HG02981 (cell line): Measurements from ENCODE around the gene MRC1.
"Not testable (repeated sequence)": the region's sequence is repeated elsewhere in the genome, so short reads cannot be mapped to it uniquely, and the experiment has no call there.

Experiments
- ATAC-seq: cut with Tn5 transposase; IDR thresholded peaks from one replicate; pipeline ENCODE4 v1.9.1; 2021; ENCODE audit warnings: mild to moderate bottlenecking, moderate library complexity; ENCODE audit not compliant: unreplicated experiment

MRC1 gene

GRCh38 chr10:17904564-17904963 lies 95.4 kb downstream of the MRC1 start:
- no peak for ATAC-seq

DNA sequence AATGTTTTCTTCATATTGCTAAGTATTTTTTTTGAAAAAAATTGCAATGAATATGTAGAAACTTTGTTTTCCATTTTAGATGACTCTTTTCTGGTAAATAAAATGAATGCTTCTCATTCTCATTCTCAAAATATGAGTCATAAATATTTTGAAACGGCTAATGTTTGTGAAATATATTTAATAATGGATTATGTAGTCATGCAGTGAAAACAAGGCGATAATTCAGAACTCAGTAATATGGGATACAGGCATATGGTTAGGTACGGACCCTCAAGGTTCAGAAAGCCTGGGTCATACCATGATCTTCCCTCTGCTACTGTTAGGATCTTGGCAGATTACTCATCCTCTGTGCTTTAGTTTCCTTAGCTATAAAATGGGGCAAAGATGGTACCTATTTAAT lies 96.3 kb downstream of the MRC1 start:
- ATAC-seq = no peak

DNA sequence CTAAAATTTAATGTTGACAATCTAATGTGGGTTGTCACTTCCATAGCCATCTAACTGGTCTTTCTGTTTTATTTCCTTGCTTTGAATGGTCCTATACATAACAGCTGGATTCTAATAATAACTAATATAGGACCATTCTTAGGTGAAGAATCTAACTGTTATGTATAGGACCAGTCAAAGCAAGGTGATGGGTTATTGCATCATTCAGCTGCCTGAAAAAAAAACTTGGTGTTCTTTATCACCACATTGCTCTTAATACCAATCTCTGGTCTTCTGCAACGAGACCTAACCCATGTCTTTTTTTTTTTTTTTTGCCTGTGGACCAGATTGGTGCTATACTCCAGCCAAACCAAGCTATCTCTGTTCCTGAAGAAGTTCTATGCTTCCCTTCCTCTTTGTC lies 96.9 kb downstream of the MRC1 start:
- no peak for ATAC-seq

- no peak for ATAC-seq
Observed at GRCh38 chr10:17907641-17908040, 98.5 kb downstream of the MRC1 start.

DNA sequence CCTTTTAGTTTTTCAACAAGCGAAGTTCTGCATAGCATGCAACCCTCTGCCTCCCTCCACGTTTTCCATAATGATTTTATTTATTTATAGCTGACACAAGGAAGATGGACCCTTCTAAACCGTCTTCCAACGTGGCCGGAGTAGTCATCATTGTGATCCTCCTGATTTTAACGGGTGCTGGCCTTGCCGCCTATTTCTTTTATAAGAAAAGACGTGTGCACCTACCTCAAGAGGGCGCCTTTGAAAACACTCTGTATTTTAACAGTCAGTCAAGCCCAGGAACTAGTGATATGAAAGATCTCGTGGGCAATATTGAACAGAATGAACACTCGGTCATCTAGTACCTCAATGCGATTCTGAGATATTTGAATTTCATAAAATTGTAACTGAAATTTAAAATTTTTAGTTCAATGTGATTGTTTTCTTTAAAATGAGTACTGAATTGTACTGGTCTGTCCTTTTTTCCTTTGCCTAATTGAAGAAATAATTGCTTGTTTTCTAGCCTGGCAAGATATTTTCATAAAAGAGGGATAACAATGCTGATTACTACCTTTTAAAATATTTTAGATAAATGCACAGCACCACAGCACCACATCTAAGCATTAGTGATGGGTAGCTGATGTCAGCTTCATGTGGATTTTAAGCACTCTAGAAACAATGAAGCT lies 101.1 kb downstream of the MRC1 start:
- ATAC-seq = peak; percentile 45

GRCh38 chr10:17912754-17913153 lies 103.6 kb downstream of the MRC1 start:
- no peak for ATAC-seq

DNA sequence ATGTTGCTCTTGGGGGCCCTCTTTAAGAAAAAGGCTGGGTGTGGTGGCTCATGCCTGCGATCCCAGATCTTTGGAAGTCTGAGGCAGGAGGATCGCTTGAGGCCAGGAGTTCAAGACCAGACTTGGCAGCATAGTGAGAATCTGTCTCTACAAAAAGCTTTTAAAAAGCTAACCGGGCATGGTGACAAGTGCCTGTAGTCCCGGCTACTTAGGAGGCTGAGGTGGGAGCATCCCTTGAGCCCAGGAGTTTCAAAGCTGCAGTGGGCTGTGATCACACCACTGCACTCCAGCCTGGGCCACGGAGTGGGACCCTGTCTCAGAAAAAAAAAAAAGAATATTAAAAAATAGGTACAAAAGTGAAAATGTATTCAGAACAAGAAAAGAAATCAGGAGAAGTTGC lies 104.5 kb downstream of the MRC1 start:
- ATAC-seq = no peak

- ATAC-seq = no peak
Observed at GRCh38 chr10:17914169-17915045, 105.3 kb downstream of the MRC1 start.

DNA sequence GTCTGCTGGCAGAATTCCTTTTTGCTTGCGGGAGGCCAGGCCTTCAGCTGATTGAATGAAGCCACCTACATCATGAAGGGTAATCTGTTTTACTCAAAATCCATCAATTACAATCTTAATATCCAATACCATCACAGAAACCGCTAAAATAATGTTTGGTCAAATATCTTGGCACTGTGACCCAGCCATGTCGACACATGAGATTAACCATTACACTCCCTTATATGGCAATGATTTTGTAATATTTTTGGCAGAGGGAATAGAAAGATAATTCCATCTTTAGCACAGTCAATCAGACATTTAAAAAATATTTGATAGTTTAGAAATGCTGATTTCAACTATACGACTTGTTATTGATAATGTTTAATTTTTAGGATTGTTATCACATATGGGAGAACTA lies 106.0 kb downstream of the MRC1 start:
- no peak for ATAC-seq

- no peak for ATAC-seq
Observed at GRCh38 chr10:17918187-17918903, 109.2 kb downstream of the MRC1 start.

DNA sequence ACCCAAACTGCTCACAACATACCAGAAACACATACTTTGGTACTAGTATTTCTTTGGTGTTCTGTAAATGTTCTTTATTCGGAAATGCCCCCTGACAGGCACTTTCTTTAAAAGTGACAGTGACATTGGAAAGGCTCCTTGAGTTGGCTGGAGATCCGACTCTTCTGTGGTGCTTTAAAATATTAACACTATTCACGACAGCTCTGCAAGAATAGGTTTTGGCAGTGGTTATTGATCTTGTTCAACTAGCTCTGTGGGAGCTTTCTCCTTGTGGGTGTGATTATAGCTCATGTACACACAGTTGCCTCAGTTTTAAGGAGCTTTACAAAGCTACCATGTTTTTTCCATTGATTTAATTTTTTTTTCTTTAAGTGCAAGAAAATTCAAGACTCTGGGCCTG lies 112.2 kb downstream of the MRC1 start:
- ATAC-seq = no peak

- ATAC-seq = no peak
Observed at GRCh38 chr10:17923728-17924127, 114.6 kb downstream of the MRC1 start.

DNA sequence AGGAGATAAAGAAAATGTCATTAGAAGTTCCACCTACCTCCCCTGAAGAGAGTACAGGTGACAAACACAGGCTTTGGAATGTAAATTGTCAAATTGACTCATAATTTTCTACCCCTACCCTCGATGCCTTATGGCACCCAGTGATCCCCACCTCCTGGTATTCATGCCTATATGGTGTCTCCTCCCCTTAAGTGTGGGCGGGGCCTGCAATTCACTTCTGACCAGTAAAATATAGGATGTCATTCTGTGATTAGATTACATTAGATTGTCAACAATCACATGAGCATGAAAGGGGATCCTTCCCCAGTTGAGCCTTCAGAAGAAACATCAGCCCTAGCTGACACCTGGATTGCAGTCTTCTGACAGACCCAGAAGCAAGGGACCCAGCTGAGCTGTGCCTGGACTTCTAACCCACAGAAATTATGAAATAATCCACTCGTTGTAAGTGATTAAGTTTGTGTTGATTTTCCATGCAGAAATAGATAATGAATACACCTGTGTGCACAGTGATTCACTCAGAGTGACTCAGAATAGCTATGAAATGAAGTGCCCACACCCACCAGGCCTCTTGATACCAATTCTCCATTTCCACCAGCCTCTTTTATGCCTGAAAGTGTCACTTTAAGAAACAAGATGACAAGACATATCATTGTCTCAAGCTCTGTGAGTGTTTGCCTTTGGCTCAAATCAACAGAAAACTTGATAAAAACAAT lies 134.0 kb downstream of the MRC1 start:
- no peak for ATAC-seq

DNA sequence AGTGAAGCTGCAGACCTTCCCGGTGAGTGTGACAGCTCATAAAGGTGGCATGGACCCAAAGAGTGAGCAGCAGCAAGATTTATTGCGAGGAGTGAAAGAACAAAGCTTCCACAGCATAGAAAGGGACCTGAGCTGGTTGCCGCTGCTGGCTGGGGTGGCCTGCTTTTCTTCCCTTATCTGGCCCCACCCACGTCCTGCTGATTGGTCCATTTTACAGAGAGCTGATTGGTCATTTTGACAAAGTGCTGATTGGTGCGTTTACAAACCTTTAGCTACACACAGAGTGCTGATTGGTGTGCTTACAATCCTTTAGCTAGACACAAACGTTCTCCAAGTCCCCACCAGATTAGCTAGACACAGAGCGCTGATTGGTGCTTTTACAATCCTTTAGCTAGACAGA lies 141.1 kb downstream of the MRC1 start:
- not testable (repeated sequence) for ATAC-seq

DNA sequence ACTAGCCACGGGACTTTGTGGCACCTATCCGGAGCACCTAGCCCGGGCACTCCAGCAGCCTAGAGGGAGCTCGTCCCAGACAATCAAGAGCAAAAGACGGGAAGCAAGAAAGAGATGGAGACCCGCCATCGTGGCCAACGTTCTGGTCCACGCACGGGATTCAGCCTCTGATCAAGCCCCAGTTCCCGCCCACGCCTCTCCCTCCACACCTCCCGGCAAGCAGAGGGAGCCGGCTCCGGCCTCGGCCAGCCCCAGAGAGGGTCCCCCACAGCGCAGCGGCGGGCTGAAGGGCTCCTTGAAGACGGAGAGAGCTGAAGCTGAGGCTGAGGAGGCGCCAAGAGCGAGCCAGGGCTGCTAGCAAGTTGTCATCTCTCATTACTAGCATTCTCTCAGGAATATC lies 141.6 kb downstream of the MRC1 start:
- no peak for ATAC-seq

DNA sequence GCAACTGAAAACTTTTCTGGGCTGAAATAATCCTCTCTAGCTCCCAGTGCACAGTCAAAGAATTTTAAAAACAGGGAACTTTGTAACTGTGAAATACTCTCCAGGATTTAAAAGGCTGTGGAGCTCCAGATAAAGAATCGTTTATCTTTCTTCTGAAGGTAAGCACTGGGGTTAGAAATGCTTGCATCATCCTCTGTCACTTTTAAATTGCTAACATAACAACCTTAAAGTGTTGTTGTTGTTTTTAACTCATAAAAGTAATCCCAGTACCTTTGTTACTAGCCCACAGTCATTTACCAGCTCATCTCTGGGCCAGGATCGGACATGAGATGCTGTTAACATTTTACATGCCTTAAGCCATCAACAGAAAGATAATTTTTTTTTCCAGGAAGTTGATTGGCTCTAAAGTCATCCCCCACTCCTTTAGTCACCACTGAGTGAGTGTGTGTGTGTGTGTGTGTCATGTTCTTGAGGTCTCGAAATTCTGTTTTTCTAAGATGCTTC lies 142.8 kb downstream of the MRC1 start, which contains the start of gene SLC39A12:
Gene SLC39A12 (plus strand): TSS at position 51 of the 504 bp plus-strand sequence. CDS start 1,359 bp downstream, outside the sequence.
- ATAC-seq = no peak

GRCh38 chr10:17954372-17954771 lies 145.2 kb downstream of the MRC1 start:
- ATAC-seq = not testable (repeated sequence)

- no peak for ATAC-seq
Observed at GRCh38 chr10:17954861-17955260, 145.7 kb downstream of the MRC1 start.

GRCh38 chr10:17958049-17958448 lies 148.9 kb downstream of the MRC1 start:
- no peak for ATAC-seq

GRCh38 chr10:17959870-17960269 lies 150.7 kb downstream of the MRC1 start:
- no peak for ATAC-seq
